AG04450 (cell line): ENCODE measurements around the gene RAPH1. TPM values are rescaled to one million over a fixed set of nuclear protein-coding genes. Genes with fewer than 3 reads are reported as not detected.
A peak's percentile ranks its signal among the peaks of the same experiment; 100 is the strongest.

Experiments
- CTCF ChIA-PET: fragments of 300-600, 350-600 bp; formaldehyde crosslinking; extraction: SDS; loops from one replicate; lab custom pipeline; 2022; ENCODE audit warnings: antibody characterized with exemption, inconsistent platforms; lab: Charles Lee
- POLR2A ChIA-PET: fragments of 350-600 bp; formaldehyde crosslinking; extraction: SDS; loops from one replicate; lab custom pipeline; 2021; ENCODE audit warnings: antibody characterized with exemption, inconsistent platforms; lab: Yijun Ruan, JAX
- DNase-seq: peaks from one replicate; pipeline ENCODE4 v3.0.0-alpha.2; 2011; ENCODE audit warnings: low read depth, low spot score
- H3K27ac ChIP-seq: one replicate; pipeline ENCODE4 v1.5.1; 2012; ENCODE audit warnings: low read depth, low read length, control low read depth
- H3K27me3 ChIP-seq: one replicate; pipeline ENCODE4 v1.6.0; 2012; ENCODE audit warnings: low read length; ENCODE audit not compliant: control insufficient read depth, insufficient read depth
- H3K4me3 ChIP-seq: 2 replicates; pipeline ENCODE4 v1.5.1; 2011; ENCODE audit warnings: mild to moderate bottlenecking, low read depth, low read length, control low read depth
- H3K9me3 ChIP-seq: 2 replicates; pipeline ENCODE4 v1.5.1; 2012; ENCODE audit warnings: low read length; ENCODE audit not compliant: control insufficient read depth, insufficient read depth
- polyA plus RNA-seq: library from polyadenylated mRNA; depleted of rRNA; stranded (reverse); fragments of >200 nt; gene quantifications from 2 replicates; pipeline ENCODE4 v1.2.3, GENCODE V29; 2011
- TF ChIP-seq, protein P1 (sequence below): IDR thresholded peaks from 2 replicates; pipeline ENCODE4 v1.5.1; 2011; ENCODE audit warnings: low read depth, low read length, control low read depth, inconsistent platforms

The RAPH1 gene
- polyA plus RNA-seq, 1 experiment, result 6.0 TPM

- no peaks in the 10 kb centered on the region for H3K27me3 ChIP-seq
- DNase-seq, result no peak
- H3K27ac ChIP-seq, result no peak overlapping the region
- ChIA-PET POLR2A (no interaction called here), CTCF (interaction anchor here (1.2 kb wide), 1 partner anchor 233 kb away, joined by 3 read pairs; no protein-coding TSS in a partner anchor)
- no peaks in the 10 kb centered on the region for H3K9me3 ChIP-seq
- TF ChIP-seq, protein P1, sequence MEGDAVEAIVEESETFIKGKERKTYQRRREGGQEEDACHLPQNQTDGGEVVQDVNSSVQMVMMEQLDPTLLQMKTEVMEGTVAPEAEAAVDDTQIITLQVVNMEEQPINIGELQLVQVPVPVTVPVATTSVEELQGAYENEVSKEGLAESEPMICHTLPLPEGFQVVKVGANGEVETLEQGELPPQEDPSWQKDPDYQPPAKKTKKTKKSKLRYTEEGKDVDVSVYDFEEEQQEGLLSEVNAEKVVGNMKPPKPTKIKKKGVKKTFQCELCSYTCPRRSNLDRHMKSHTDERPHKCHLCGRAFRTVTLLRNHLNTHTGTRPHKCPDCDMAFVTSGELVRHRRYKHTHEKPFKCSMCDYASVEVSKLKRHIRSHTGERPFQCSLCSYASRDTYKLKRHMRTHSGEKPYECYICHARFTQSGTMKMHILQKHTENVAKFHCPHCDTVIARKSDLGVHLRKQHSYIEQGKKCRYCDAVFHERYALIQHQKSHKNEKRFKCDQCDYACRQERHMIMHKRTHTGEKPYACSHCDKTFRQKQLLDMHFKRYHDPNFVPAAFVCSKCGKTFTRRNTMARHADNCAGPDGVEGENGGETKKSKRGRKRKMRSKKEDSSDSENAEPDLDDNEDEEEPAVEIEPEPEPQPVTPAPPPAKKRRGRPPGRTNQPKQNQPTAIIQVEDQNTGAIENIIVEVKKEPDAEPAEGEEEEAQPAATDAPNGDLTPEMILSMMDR, result no peak
- no peak overlapping the region for H3K4me3 ChIP-seq
Measured at GRCh38 chr2:203582468-203582867, 47.4 kb upstream of the RAPH1 start.

- Histone ChIP-seq H3K27ac (no peak overlapping the region), H3K9me3 (no peaks in the 10 kb centered on the region), H3K4me3 (no peak overlapping the region), H3K27me3 (no peaks in the 10 kb centered on the region)
- ChIA-PET CTCF (no interaction called here), POLR2A (no interaction called here)
- DNase-seq, result no peak
- TF ChIP-seq, protein P1, result no peak
Measured at GRCh38 chr2:203580844-203581243, 45.7 kb upstream of the RAPH1 start.

DNA sequence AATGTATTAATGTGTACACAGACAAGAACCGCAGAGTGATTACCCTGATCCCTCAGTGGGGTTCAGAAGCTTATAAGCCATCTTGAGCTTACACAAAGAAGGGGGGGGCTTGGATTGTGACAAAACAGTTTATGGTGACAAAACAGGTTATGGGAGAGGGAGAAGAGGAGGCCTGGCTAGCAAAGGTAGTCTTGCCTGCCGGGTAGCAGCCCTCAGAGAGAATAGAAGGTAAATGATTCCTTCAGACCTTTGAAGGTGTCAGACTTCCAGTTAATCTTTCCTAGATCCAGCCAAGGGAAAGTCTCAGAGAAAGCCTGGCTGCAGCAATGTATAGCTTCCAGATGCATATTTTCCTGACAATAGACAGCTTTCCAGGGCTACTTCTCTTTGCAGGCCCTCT lies 44.6 kb upstream of the RAPH1 start:
- Histone ChIP-seq H3K27me3 (no peaks in the 10 kb centered on the region), H3K27ac (no peak overlapping the region), H3K9me3 (no peaks in the 10 kb centered on the region), H3K4me3 (no peak overlapping the region)
- ChIA-PET CTCF (interaction anchor here (0.6 kb wide), 1 partner anchor 126 kb away, joined by 3 read pairs; no protein-coding TSS in a partner anchor), POLR2A (no interaction called here)
- no peak for DNase-seq
- TF ChIP-seq, protein P1, result no peak

GRCh38 chr2:203578759-203579643 lies 43.9 kb upstream of the RAPH1 start:
- peak; percentile 26 for DNase-seq
- Histone ChIP-seq H3K9me3 (no peaks in the 10 kb centered on the region), H3K27ac (no peak overlapping the region), H3K4me3 (no peak overlapping the region), H3K27me3 (no peaks in the 10 kb centered on the region)
- ChIA-PET POLR2A (no interaction called here), CTCF (interaction anchor here (0.6 kb wide), 1 partner anchor 125 kb away, joined by 3 read pairs; no protein-coding TSS in a partner anchor)
- TF ChIP-seq, protein P1, result no peak

GRCh38 chr2:203574824-203575223 lies 39.7 kb upstream of the RAPH1 start:
- no peaks in the 10 kb centered on the region for H3K9me3 ChIP-seq
- no peak overlapping the region for H3K27ac ChIP-seq
- DNase-seq, result no peak
- TF ChIP-seq, protein P1, result no peak
- CTCF ChIA-PET, result interaction anchor here (1.5 kb wide), 1 partner anchor 11 kb away, joined by 3 read pairs; no protein-coding TSS in a partner anchor
- POLR2A ChIA-PET, result no interaction called here
- H3K27me3 ChIP-seq, result no peaks in the 10 kb centered on the region
- no peak overlapping the region for H3K4me3 ChIP-seq
